Effector memory CD4-positive, alpha-beta T cell (primary cell): ENCODE measurements around the gene ATL1.
A peak's percentile ranks its signal among the peaks of the same experiment; 100 is the strongest.
"Not testable (repeated sequence)": the region's sequence is repeated elsewhere in the genome, so short reads cannot be mapped to it uniquely, and the experiment has no call there.

ENCODE experiments used
- DNase-seq, 3 donors: peaks; one replicate each; pipeline ENCODE4 v3.0.0-alpha.2; 2020
- H3K27ac ChIP-seq: 2 replicates; pipeline ENCODE4 v1.7.0; 2013; ENCODE audit warnings: mild to moderate bottlenecking, low read length, moderate library complexity; ENCODE audit not compliant: insufficient read depth, poor library complexity, severe bottlenecking
- H3K27me3 ChIP-seq: replicated peaks from 2 replicates; pipeline ENCODE4 v1.7.0; 2013; ENCODE audit warnings: mild to moderate bottlenecking, low read length; ENCODE audit not compliant: insufficient read depth, control insufficient read depth, poor library complexity, severe bottlenecking
- H3K36me3 ChIP-seq: 2 replicates; pipeline ENCODE4 v1.7.0; 2013; ENCODE audit warnings: mild to moderate bottlenecking, low read length, moderate library complexity; ENCODE audit not compliant: control insufficient read depth, insufficient read depth
- H3K4me1 ChIP-seq: 2 replicates; pipeline ENCODE4 v1.7.0; 2013; ENCODE audit warnings: low read length, mild to moderate bottlenecking; ENCODE audit not compliant: control insufficient read depth, insufficient read depth, poor library complexity, severe bottlenecking
- H3K4me3 ChIP-seq: 2 replicates; pipeline ENCODE4 v1.7.0; 2013; ENCODE audit warnings: low read length, low read depth, mild to moderate bottlenecking; ENCODE audit not compliant: insufficient read depth, poor library complexity, severe bottlenecking
- H3K9me3 ChIP-seq: 2 replicates; pipeline ENCODE4 v1.7.0; 2013; ENCODE audit warnings: mild to moderate bottlenecking, low read length, moderate library complexity; ENCODE audit not compliant: control insufficient read depth

The ATL1 gene

GRCh38 chr14:50534997-50535396 is 24.9 kb upstream of the ATL1 start:
- H3K4me3 ChIP-seq: no peak overlapping the region
- H3K36me3 ChIP-seq: no peaks in the 10 kb centered on the region
- H3K27me3 ChIP-seq: no peaks in the 10 kb centered on the region
- no peaks in the 10 kb centered on the region for H3K9me3 ChIP-seq
- peaks cover 7% of the 10 kb centered on the region for H3K4me1 ChIP-seq
- no peak overlapping the region for H3K27ac ChIP-seq
- no peak for DNase-seq

- not testable (repeated sequence) for H3K27me3 ChIP-seq, H3K27ac ChIP-seq, H3K9me3 ChIP-seq, H3K36me3 ChIP-seq, H3K4me3 ChIP-seq, H3K4me1 ChIP-seq, DNase-seq
Observed at GRCh38 chr14:50538034-50538433, 21.9 kb upstream of the ATL1 start.

- Histone ChIP-seq H3K4me1 (peaks cover 4% of the 10 kb centered on the region), H3K36me3 (no peaks in the 10 kb centered on the region), H3K9me3 (no peaks in the 10 kb centered on the region), H3K27me3 (no peaks in the 10 kb centered on the region), H3K4me3 (no peak overlapping the region), H3K27ac (no peak overlapping the region)
- no peak for DNase-seq
Observed at GRCh38 chr14:50539051-50539450, 20.9 kb upstream of the ATL1 start.

GRCh38 chr14:50541159-50541567 is 18.8 kb upstream of the ATL1 start:
- no peak for DNase-seq
- H3K36me3 ChIP-seq: no peaks in the 10 kb centered on the region
- H3K9me3 ChIP-seq: no peaks in the 10 kb centered on the region
- peaks cover 4% of the 10 kb centered on the region for H3K4me1 ChIP-seq
- no peaks in the 10 kb centered on the region for H3K27me3 ChIP-seq
- H3K27ac ChIP-seq: no peak overlapping the region
- no peak overlapping the region for H3K4me3 ChIP-seq

- H3K9me3 ChIP-seq: no peaks in the 10 kb centered on the region
- H3K27me3 ChIP-seq: no peaks in the 10 kb centered on the region
- peaks cover 4% of the 10 kb centered on the region for H3K4me1 ChIP-seq
- H3K36me3 ChIP-seq: no peaks in the 10 kb centered on the region
- no peak overlapping the region for H3K27ac ChIP-seq
- DNase-seq: peak in 1 of 3 donors; percentile 18
- no peak overlapping the region for H3K4me3 ChIP-seq
Observed at GRCh38 chr14:50542941-50543418, 17.0 kb upstream of the ATL1 start.

GRCh38 chr14:50544911-50545310 is 15.0 kb upstream of the ATL1 start:
- Histone ChIP-seq H3K27ac (no peak overlapping the region), H3K36me3 (no peaks in the 10 kb centered on the region), H3K4me1 (peaks cover 4% of the 10 kb centered on the region), H3K9me3 (no peaks in the 10 kb centered on the region), H3K4me3 (no peak overlapping the region), H3K27me3 (no peaks in the 10 kb centered on the region)
- no peak for DNase-seq

- Histone ChIP-seq H3K36me3 (no peaks in the 10 kb centered on the region), H3K4me1 (peaks cover 4% of the 10 kb centered on the region), H3K27me3 (no peaks in the 10 kb centered on the region), H3K4me3 (no peak overlapping the region), H3K9me3 (no peaks in the 10 kb centered on the region), H3K27ac (no peak overlapping the region)
- DNase-seq: no peak
Observed at GRCh38 chr14:50545618-50546017, 14.3 kb upstream of the ATL1 start.

- Histone ChIP-seq H3K27ac (no peak overlapping the region), H3K4me1 (no peaks in the 10 kb centered on the region), H3K9me3 (no peaks in the 10 kb centered on the region), H3K36me3 (no peaks in the 10 kb centered on the region), H3K27me3 (no peaks in the 10 kb centered on the region), H3K4me3 (no peak overlapping the region)
- DNase-seq: no peak
Observed at GRCh38 chr14:50550294-50550693, 9.7 kb upstream of the ATL1 start.

- Histone ChIP-seq H3K4me3 (no peak overlapping the region), H3K9me3 (no peaks in the 10 kb centered on the region), H3K36me3 (no peaks in the 10 kb centered on the region), H3K27ac (no peak overlapping the region), H3K4me1 (no peaks in the 10 kb centered on the region), H3K27me3 (peaks cover 4% of the 10 kb centered on the region)
- no peak for DNase-seq
Observed at GRCh38 chr14:50551877-50552276, 8.1 kb upstream of the ATL1 start.

- not testable (repeated sequence) for H3K4me1 ChIP-seq, H3K4me3 ChIP-seq, H3K9me3 ChIP-seq, DNase-seq, H3K36me3 ChIP-seq, H3K27ac ChIP-seq, H3K27me3 ChIP-seq
Observed at GRCh38 chr14:50552796-50553195, 7.1 kb upstream of the ATL1 start.

GRCh38 chr14:50560931-50561285 is 963 bp downstream of the ATL1 start:
- Histone ChIP-seq H3K9me3 (no peaks in the 10 kb centered on the region), H3K27me3 (peaks cover 32% of the 10 kb centered on the region), H3K4me3 (peak overlapping the region; percentile 65), H3K36me3 (no peaks in the 10 kb centered on the region), H3K27ac (no peak overlapping the region), H3K4me1 (peaks cover 12% of the 10 kb centered on the region)
- no peak for DNase-seq
